ENCODE results near the gene ANO9.

Gene ANO9

GRCh38 chr11:380996-381395, 60.8 kb downstream of the ANO9 start:
- no peak for DNase-seq

DNA sequence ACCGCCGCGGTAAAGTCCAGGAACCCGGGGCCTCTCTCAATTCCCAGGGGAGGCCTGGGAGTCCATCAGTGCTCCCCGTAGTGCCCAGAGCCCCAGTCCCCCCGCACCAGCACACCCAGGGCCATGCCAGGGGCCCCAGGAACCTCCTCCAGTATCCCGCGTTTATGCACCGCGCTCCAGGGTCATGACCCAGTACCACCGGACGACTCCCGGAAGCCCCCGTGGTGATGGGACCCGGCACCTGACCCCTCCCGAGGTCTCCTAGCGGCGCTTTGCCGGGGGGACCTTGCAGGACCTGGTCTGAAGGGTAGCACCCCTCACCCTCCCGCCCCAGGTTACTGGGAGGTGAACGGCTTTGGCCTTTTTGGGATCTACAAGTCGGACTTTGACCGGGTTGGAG, 61.3 kb downstream of the ANO9 start:
- no peak for DNase-seq

DNA sequence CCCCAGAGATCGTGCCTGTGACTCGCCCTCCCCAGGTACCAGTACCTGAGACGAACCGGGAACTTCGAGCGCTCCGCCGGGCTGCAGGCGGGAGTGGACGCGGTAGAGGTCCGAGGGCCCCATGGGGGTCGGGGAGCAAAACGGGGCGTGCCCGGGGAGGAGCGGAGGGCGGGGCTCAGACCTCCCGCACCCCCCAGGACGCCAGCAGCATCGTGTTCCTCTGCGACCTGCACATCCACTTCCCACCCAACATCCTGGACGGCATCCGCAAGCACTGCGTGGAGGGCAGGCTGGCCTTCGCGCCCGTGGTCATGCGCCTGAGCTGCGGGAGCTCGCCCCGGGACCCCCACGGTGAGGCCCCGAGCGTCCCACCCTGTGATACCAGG, 61.7 kb downstream of the ANO9 start:
- DNase-seq: no peak

- DNase-seq: no peak
These were observed 62.4 kb downstream of the ANO9 start for GRCh38 chr11:379205-380094.

DNA sequence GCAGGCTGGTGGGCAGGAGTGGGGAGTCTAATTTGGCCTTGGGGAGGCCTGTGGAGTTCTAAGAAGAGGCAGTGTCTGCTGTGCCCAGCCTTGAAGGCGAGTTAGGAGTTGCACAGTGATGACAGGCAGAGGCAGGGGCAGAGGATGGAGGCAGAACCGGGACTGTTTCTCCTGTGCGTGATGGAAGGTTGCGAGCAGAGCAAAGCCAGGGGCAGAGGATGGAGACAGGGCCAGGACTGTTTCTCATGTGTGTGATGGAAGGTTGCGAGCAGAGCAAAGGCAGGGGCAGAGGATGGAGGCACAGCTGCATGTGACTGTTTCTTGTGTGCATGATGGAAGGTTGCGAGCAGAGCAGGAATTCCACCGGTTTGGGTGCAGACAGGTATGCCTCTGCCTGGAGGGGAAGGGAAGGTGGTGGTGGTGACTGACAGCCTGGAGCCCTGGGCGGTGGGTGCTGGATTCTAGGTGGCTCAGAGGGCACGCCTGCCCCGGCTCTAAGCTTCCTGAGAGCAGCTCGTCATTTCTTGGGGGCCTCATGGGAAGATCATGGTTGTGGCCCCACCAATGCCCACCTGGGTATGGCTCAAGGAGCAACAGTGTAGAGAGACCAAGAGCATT, 63.8 kb downstream of the ANO9 start:
- DNase-seq: no peak

DNA sequence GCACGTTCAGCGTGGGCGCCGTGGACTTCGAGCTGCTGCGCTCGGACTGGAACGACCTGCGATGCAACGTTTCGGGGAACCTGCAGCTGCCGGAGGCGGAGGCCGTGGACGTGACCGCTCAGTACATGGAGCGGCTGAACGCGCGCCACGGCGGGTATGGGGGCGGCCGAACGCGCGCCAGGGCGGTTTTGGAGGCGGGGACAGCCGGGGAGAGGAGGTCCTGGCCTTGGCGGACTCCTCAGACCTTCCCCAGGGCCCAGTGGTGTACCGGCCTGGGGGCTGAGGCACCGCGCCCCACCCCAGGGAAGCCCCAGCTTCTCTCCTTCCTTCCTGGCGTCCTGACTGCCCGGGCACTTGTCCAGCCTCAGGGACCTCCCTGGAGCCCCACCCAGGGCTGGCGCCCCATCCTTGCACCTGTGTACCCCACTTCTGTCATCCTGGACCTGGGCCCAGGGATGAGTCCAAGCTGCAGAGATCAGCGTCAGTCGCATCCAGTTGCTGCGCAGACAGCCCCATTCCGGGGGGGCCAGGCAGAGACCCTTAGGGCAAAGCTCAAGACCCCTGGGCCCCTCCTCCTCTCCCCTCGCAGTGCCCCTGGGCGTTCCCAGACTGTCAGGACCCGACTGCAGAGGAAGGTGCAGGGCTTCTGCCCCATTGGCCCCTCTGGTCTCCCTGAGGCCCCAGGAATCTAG, 64.5 kb downstream of the ANO9 start:
- no peak for DNase-seq

- no peak for DNase-seq
These were observed 65.2 kb downstream of the ANO9 start for GRCh38 chr11:376531-377173.

DNA sequence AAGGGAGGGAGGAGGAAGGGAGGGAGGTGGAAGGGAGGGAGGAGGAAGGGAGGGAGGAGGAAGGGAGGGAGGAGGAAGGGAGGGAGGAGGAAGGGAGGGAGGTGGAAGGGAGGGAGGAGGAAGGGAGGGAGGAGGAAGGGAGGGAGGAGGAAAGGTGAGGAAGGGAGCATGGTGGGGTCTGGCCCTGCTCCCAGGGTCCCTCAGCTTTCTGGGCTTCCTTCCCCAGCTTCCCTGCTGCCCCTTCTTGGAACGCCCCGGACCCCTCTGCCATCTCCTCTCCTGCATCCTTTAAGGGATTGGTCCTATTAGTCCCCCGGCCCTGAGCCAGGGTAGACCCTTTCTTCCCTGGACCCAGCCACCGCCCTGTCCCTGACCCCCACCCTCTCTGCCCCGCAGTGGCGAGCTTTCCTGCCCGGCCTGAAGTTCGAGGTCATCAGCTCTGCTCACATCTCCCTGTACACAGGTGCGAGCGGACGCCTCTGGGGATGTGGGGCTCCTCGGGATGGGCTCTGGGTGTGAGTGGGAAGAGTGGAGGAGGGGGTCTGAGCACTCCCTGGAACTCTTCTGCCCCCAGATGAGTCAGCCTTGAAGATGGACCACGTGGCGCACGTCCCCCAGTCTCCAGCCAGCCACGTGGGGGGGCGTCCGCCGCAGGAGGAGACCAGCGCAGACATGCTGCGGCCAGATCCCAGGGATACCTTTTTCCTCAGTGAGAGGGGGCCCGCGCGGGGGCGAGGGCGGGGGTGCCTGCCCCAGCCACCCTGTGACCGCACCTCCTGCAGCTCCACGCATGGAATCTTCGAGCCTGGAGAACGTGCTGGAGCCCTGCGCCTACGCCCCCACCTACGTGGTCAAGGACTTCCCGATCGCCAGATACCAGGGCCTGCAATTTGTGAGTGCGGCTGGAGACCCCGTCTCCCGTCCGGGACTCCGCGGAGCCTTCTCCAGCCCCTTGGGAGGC, 66.5 kb downstream of the ANO9 start:
- no peak for DNase-seq

DNA sequence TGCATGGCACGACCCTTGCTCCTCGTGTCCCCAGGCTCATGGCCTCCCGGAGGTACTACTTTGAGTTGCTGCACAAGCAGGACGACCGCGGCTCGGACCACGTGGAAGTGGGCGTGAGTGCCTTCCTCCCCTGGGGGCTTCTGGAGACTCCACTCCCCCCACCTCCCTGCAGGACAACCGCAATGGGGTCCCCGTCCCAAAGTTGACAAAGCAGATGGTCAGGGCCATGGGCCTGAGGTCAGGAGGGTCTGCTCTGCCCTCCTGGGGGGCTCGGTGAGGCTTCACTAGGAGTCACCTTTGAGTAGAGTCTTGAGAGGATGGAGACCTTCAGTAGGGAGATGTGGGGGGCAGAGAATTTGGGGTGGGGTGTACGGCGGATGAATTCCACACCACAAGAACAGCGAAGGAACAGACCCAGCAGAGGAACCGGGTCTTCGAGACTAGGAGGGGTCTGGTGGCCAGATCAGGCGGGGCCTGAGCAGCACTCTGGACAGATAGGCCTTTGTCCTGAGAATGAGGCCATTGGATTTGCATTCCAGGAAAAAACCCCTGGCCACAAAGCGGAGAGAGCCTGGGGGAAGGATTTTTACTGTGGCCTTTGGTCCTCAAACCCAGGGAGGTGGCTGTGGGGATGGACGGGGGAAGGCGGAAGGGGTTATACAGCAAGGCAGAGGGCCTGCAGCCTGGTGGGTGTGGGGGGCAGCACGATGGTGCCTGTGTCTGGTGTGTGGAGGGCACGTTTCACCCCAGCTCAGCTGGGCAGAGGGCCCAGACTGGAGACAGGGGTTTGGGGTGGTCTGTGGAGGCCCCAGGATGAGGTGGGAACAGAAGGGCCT, 67.9 kb downstream of the ANO9 start:
- no peak for DNase-seq

DNA sequence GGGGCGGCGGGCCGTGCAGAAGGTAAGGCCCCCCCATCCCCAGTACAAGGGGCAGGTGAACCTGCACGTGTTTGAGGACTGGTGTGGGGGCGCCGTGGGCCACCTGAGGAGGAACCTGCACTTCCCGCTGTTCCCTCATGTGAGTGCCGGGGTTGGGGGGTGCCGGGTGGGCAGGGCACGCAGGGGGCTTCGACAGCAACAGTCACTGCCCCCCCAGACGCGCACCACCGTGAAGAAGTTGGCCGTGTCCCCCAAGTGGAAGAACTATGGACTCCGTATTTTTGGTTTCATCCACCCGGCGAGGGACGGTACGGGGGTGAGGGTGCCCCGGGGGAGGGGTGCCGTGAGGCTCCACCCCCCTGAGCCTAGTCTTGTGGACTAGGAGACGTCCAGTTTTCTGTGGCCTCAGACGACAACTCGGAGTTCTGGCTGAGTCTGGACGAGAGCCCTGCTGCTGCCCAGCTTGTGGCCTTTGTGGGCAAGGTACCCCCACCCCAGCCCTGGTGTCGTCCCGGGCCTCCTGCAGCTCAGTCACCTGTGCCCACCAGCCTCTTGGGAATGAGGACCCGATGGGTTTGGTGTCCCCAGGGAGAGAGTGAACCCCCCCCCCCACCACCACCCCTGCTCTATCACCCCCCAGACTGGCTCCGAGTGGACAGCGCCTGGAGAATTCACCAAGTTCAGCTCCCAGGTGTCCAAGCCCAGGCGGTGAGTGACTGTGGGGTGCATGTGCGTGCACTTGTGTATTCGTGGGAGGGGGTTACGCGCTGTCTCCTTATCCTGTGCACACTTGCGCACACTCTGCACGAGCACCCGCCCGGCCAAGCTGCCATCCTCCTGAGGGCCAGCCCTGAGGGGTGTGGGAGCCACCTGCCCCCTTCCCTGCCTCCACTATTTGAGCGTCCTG, 68.7 kb downstream of the ANO9 start:
- DNase-seq: no peak

GRCh38 chr11:371716-372590, 69.9 kb downstream of the ANO9 start:
- DNase-seq: no peak

DNA sequence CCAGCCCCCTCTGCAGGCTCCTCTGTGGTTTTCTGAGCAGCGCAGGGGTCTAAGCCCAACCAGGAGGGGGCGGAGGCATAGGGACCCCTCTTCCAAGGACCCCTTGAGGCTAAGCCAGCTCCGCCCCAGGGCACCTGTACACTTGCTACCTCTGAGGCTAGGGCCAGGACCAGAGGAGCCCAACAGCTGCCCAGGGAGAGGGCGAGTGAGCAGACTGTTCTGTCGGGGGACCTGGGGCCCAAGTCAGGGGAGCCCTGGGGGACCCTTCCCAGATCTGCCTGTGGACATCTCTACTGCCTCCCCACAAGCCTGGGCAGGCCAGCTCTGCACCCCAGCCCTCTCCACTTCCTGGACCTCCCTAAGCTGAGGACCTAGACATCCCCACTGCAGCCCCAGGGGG, 70.8 kb downstream of the ANO9 start:
- DNase-seq: no peak

- no peak for DNase-seq
These were observed 71.5 kb downstream of the ANO9 start for GRCh38 chr11:370070-370941.

- DNase-seq: no peak
These were observed 72.3 kb downstream of the ANO9 start, which contains the start of gene B4GALNT4 for GRCh38 chr11:369336-370018. B4GALNT4 (plus strand) TSS chr11:369499; CDS start chr11:369804, 305 bp downstream.

DNA sequence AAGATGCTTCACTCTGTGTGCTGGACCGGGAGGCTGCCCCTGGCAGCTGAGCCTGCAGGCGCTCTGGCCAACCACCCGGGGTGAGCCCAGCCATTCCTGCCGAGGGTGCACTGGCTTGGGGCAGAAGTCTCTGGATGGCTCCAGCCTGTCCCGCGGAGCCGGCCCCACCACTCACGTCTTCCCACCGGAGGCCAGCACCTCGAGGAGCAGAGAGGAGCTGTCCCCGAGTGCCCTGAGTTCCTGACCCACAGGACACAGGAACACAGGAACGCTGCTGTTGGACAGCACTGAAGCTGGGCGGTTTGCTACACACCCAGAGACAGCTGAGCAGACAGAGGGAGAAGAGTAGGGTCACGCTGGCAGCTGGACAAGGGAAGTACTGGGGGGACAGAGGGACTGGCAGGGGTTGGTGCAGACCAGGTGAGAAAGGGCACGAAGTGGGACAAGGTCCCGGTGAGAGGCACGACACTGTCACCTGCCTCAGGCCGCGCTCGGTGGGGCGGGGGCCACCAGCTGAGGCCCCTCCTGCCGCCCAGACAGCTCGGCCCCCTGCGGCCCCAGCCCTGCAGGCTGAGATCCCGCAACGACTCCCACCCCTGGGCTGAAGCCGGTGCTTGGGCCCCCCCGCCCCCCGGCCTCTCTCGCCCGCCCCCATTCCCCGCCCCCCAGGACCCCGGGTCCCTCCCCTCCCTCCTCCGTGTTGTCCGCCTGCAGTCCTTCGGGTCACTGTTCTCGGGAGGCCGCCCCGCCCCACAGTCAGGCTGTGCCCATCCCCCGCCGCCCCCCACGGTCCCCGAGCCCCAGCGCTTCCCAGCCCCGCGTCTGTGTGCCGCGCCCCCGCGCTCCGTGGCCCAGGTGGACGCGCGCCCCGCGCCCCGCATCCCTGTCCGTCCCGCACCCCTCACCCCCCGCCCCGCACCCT, 73.1 kb downstream of the ANO9 start:
- DNase-seq: no peak

DNA sequence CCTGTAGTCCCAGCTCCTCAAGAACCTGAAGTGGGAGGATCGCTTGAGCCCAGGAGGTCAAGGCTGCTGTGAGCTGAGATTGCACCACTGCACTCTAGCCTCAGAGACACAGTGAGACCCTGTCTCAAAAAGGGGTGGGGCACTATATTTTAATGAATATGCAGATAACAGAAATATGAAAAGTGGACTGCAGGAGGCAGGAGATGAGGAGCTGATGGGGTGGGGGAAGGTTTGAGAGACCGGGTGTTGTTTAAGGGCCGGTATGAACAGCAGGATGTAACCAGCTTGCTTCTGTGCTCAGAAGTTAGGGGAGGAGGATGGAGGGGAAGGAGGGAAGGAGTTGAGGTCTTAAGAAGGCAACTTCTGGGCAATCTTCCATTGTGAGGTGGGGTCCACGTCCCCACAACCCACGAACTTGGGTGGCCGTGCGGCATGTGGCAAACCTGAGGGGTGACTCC, 73.8 kb downstream of the ANO9 start:
- DNase-seq: no peak
